GM10248 (cell line): ENCODE measurements around the gene UCKL1.
"Not testable (repeated sequence)": the region's sequence is repeated elsewhere in the genome, so short reads cannot be mapped to it uniquely, and the experiment has no call there.

Experiments
- CTCF ChIA-PET: fragments of 300-600 bp; sonication (Branson Sonifier 250); formaldehyde crosslinking; extraction: SDS; loops from one replicate; lab custom pipeline; 2021; ENCODE audit warnings: antibody characterized with exemption; lab: Yijun Ruan, JAX
- POLR2A ChIA-PET: fragments of 350-650 bp; sonication (Branson Sonifier 250); formaldehyde crosslinking; extraction: SDS; loops from one replicate; lab custom pipeline; 2020; ENCODE audit warnings: antibody characterized with exemption; lab: Yijun Ruan, JAX
- DNase-seq: peaks from one replicate; pipeline ENCODE4 v3.0.0; 2012; ENCODE audit errors: extremely low spot score
- TF ChIP-seq, protein P1 (sequence below): IDR thresholded peaks from 2 replicates; pipeline ENCODE4 v1.5.1; 2012; ENCODE audit warnings: mild to moderate bottlenecking, low read depth; ENCODE audit errors: extremely low read depth, missing control alignments, control extremely low read depth

UCKL1 gene

GRCh38 chr20:63933646-63934045 lies 22.6 kb downstream of the UCKL1 start:
- CTCF ChIA-PET = interaction anchor here (1.3 to 1.4 kb wide), 2 partner anchors 9 to 40 kb away, joined by 3 read pairs; no protein-coding TSS in a partner anchor
- POLR2A ChIA-PET = interaction anchor here (0.8 kb wide), 1 partner anchor 9 kb away, joined by 3 read pairs; no protein-coding TSS in a partner anchor

DNA sequence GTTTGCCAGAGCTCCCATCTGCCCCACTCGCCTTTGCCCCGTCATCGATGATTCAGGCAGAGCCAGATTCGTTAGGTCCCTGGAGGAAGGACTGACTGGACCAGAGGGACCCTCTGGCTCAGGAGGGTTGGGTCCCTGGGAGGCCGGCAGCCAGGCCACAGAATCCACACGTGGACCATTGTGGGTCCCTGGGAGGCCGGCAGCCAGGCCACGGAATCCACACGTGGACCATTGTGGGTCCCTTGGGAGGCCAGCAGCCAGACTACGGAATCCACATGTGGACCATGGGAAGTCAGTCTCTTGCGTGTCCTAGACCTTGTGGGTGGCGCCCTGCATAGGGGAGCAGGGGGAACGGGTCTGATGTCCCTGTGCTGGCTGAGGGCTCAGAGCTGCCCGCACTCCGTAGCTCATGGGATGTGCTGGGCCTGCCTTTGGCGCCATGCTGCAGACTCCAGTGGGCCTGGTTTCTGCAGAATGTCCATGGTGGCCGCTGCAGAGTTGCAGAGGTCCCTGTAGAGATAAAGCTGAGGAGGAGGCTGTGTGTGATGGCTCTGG lies 23.5 kb downstream of the UCKL1 start:
- POLR2A ChIA-PET = no interaction called here
- TF ChIP-seq, protein P1, sequence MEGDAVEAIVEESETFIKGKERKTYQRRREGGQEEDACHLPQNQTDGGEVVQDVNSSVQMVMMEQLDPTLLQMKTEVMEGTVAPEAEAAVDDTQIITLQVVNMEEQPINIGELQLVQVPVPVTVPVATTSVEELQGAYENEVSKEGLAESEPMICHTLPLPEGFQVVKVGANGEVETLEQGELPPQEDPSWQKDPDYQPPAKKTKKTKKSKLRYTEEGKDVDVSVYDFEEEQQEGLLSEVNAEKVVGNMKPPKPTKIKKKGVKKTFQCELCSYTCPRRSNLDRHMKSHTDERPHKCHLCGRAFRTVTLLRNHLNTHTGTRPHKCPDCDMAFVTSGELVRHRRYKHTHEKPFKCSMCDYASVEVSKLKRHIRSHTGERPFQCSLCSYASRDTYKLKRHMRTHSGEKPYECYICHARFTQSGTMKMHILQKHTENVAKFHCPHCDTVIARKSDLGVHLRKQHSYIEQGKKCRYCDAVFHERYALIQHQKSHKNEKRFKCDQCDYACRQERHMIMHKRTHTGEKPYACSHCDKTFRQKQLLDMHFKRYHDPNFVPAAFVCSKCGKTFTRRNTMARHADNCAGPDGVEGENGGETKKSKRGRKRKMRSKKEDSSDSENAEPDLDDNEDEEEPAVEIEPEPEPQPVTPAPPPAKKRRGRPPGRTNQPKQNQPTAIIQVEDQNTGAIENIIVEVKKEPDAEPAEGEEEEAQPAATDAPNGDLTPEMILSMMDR = no peak
- CTCF ChIA-PET = interaction anchor here (0.8 to 1.3 kb wide), 2 partner anchors 8 to 9 kb away, joined by 3 read pairs; no protein-coding TSS in a partner anchor
- DNase-seq = no peak

More at GRCh38 chr20:63933646-63934045, 22.6 kb downstream of the UCKL1 start:
- no peak for DNase-seq
- TF ChIP-seq, protein P1 = no peak

GRCh38 chr20:63931735-63932134 lies 24.5 kb downstream of the UCKL1 start:
- no peak for DNase-seq
- ChIA-PET CTCF (interaction anchor here (1.1 kb wide), 1 partner anchor 11 kb away, joined by 3 read pairs; no protein-coding TSS in a partner anchor), POLR2A (no interaction called here)
- TF ChIP-seq, protein P1 = no peak

- ChIA-PET CTCF (interaction anchor here (0.9 to 1.1 kb wide), 2 partner anchors 12 to 43 kb away, joined by 3 read pairs; no protein-coding TSS in a partner anchor), POLR2A (no interaction called here)
- DNase-seq = no peak
- TF ChIP-seq, protein P1 = no peak
Observed at GRCh38 chr20:63930971-63931553, 25.2 kb downstream of the UCKL1 start.

DNA sequence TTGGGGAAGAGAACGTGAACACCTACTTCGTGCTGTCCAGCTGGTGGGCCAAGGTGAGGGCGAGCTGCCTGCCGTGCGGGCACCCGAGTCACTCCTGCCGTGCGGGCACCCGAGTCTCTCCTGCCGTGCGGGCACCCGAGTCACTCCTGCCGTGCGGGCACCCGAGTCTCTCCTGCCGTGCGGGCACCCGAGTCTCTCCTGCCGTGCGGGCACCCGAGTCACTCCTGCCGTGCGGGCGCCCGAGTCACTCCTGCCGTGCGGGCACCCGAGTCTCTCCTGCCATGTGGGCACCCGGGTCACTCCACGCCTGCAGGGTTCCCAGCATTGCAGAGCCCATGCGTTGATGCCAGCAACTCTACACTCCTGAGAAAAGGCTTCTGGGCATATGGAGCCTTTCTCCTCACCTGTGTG lies 26.7 kb downstream of the UCKL1 start:
- CTCF ChIA-PET, DNase-seq, POLR2A ChIA-PET: not testable (repeated sequence)

DNA sequence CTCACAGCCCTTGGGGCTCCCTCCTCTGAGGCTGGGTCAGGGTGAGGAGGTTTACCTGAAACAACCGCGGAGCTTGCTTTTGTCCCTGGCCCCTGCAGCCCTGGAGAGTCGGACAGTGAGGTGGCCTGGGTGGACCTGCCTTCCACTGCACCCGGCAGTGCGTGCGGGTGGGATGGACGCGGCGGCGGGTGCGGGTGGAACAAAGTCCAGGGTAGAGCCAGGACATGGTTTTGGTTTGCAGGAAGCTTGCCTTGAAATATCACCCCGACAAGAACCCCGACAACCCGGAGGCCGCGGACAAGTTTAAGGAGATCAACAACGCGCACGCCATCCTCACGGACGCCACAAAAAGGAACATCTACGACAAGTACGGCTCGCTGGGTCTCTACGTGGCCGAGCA lies 27.1 kb downstream of the UCKL1 start:
- POLR2A ChIA-PET = no interaction called here
- TF ChIP-seq, protein P1 = no peak
- CTCF ChIA-PET = no interaction called here
- DNase-seq = no peak

GRCh38 chr20:63926298-63926697 lies 29.9 kb downstream of the UCKL1 start:
- ChIA-PET POLR2A (no interaction called here), CTCF (interaction anchor here (1.1 kb wide), 1 partner anchor 9 kb away, joined by 4 read pairs; no protein-coding TSS in a partner anchor)
- TF ChIP-seq, protein P1 = no peak
- DNase-seq = no peak
